HG03457 (cell line): ENCODE measurements around the gene TROAP.
"Not testable (repeated sequence)": the region's sequence is repeated elsewhere in the genome, so short reads cannot be mapped to it uniquely, and the experiment has no call there.

Source experiments
- ATAC-seq: cut with Tn5 transposase; IDR thresholded peaks from one replicate; pipeline ENCODE4 v1.9.1; 2021; ENCODE audit warnings: moderate number of reproducible peaks; ENCODE audit not compliant: unreplicated experiment

Gene TROAP

GRCh38 chr12:49294086-49294803, 28.8 kb upstream of the TROAP start:
- ATAC-seq = no peak

GRCh38 chr12:49294804-49295081, 28.3 kb upstream of the TROAP start:
- no peak for ATAC-seq

- no peak for ATAC-seq
Observed at GRCh38 chr12:49295082-49295936, 27.7 kb upstream of the TROAP start, which contains the start of gene PRPH. Gene PRPH (plus strand): TSS chr12:49295147. CDS start chr12:49295201, 54 bp downstream.

- ATAC-seq = no peak
Observed at GRCh38 chr12:49296034-49296835, 26.8 kb upstream of the TROAP start.

- ATAC-seq = no peak
Observed at GRCh38 chr12:49296836-49297694, 26.0 kb upstream of the TROAP start.

- ATAC-seq = no peak
Observed at GRCh38 chr12:49297695-49298060, 25.4 kb upstream of the TROAP start.

GRCh38 chr12:49298160-49298559, 24.9 kb upstream of the TROAP start:
- ATAC-seq = no peak

GRCh38 chr12:49301760-49302159, 21.3 kb upstream of the TROAP start:
- ATAC-seq = no peak

GRCh38 chr12:49304161-49304560, 18.9 kb upstream of the TROAP start:
- no peak for ATAC-seq

- ATAC-seq = no peak
Observed at GRCh38 chr12:49305762-49306510, 17.1 kb upstream of the TROAP start.

- ATAC-seq = no peak
Observed at GRCh38 chr12:49309386-49309785, 13.7 kb upstream of the TROAP start.

GRCh38 chr12:49310451-49311000, 12.5 kb upstream of the TROAP start:
- not testable (repeated sequence) for ATAC-seq

GRCh38 chr12:49314811-49315210, 8.2 kb upstream of the TROAP start:
- ATAC-seq = no peak

GRCh38 chr12:49317118-49317517, 5.9 kb upstream of the TROAP start:
- not testable (repeated sequence) for ATAC-seq

- ATAC-seq = not testable (repeated sequence)
Observed at GRCh38 chr12:49320411-49321103, 2.5 kb upstream of the TROAP start.

- ATAC-seq = no peak
Observed at GRCh38 chr12:49322367-49322707, 718 bp upstream of the TROAP start.

- ATAC-seq = no peak
Observed at GRCh38 chr12:49323524-49324097, 556 bp downstream of the TROAP start.

GRCh38 chr12:49325606-49326005, 2.6 kb downstream of the TROAP start:
- ATAC-seq = no peak

GRCh38 chr12:49327368-49327767, 4.3 kb downstream of the TROAP start:
- no peak for ATAC-seq
